ENCODE measurements around the gene CARS1. TPM values are rescaled to one million over a fixed set of nuclear protein-coding genes. Genes with fewer than 3 reads are reported as not detected.

The CARS1 gene
- total and polyA plus RNA-seq, 10 of the 15 experiments (the other 5 are each of a cell fraction or from before 2014, with no cell fraction given) = 7.8 to 60.6 (median 45.7) TPM

GRCh38 chr11:3049430-3050243 is 7.6 kb downstream of the CARS1 start (continued):
- TF ChIP-seq, protein P1, sequence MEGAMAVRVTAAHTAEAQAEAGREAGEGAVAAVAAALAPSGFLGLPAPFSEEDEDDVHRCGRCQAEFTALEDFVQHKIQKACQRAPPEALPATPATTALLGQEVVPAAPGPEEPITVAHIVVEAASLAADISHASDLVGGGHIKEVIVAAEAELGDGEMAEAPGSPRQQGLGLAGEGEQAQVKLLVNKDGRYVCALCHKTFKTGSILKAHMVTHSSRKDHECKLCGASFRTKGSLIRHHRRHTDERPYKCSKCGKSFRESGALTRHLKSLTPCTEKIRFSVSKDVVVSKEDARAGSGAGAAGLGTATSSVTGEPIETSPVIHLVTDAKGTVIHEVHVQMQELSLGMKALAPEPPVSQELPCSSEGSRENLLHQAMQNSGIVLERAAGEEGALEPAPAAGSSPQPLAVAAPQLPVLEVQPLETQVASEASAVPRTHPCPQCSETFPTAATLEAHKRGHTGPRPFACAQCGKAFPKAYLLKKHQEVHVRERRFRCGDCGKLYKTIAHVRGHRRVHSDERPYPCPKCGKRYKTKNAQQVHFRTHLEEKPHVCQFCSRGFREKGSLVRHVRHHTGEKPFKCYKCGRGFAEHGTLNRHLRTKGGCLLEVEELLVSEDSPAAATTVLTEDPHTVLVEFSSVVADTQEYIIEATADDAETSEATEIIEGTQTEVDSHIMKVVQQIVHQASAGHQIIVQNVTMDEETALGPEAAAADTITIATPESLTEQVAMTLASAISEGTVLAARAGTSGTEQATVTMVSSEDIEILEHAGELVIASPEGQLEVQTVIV (IDR thresholded peaks at IDR 0.05; ENCODE audit: borderline replicate concordance, partially characterized antibody) = peak; percentile 26
- TF ChIP-seq POLR2AphosphoS2 (IDR thresholded peaks at IDR 0.05; ENCODE audit: low read depth, low read length) (0 out of 2 replicates have a peak, but pooled peaks have one; percentile 34), MLLT1 (IDR thresholded peaks at IDR 0.05) (peak; percentile 56), CREM (IDR thresholded peaks at IDR 0.05; ENCODE audit: low read depth) (peak; percentile 75)
- TF ChIP-seq, protein P2, sequence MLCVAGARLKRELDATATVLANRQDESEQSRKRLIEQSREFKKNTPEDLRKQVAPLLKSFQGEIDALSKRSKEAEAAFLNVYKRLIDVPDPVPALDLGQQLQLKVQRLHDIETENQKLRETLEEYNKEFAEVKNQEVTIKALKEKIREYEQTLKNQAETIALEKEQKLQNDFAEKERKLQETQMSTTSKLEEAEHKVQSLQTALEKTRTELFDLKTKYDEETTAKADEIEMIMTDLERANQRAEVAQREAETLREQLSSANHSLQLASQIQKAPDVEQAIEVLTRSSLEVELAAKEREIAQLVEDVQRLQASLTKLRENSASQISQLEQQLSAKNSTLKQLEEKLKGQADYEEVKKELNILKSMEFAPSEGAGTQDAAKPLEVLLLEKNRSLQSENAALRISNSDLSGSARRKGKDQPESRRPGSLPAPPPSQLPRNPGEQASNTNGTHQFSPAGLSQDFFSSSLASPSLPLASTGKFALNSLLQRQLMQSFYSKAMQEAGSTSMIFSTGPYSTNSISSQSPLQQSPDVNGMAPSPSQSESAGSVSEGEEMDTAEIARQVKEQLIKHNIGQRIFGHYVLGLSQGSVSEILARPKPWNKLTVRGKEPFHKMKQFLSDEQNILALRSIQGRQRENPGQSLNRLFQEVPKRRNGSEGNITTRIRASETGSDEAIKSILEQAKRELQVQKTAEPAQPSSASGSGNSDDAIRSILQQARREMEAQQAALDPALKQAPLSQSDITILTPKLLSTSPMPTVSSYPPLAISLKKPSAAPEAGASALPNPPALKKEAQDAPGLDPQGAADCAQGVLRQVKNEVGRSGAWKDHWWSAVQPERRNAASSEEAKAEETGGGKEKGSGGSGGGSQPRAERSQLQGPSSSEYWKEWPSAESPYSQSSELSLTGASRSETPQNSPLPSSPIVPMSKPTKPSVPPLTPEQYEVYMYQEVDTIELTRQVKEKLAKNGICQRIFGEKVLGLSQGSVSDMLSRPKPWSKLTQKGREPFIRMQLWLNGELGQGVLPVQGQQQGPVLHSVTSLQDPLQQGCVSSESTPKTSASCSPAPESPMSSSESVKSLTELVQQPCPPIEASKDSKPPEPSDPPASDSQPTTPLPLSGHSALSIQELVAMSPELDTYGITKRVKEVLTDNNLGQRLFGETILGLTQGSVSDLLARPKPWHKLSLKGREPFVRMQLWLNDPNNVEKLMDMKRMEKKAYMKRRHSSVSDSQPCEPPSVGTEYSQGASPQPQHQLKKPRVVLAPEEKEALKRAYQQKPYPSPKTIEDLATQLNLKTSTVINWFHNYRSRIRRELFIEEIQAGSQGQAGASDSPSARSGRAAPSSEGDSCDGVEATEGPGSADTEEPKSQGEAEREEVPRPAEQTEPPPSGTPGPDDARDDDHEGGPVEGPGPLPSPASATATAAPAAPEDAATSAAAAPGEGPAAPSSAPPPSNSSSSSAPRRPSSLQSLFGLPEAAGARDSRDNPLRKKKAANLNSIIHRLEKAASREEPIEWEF (IDR thresholded peaks at IDR 0.05; ENCODE audit: insufficient replicate concordance, low read depth, low read length) = no peak

All from GM12878 (cell line).